Measurements from ENCODE around the gene BIVM.

DNA sequence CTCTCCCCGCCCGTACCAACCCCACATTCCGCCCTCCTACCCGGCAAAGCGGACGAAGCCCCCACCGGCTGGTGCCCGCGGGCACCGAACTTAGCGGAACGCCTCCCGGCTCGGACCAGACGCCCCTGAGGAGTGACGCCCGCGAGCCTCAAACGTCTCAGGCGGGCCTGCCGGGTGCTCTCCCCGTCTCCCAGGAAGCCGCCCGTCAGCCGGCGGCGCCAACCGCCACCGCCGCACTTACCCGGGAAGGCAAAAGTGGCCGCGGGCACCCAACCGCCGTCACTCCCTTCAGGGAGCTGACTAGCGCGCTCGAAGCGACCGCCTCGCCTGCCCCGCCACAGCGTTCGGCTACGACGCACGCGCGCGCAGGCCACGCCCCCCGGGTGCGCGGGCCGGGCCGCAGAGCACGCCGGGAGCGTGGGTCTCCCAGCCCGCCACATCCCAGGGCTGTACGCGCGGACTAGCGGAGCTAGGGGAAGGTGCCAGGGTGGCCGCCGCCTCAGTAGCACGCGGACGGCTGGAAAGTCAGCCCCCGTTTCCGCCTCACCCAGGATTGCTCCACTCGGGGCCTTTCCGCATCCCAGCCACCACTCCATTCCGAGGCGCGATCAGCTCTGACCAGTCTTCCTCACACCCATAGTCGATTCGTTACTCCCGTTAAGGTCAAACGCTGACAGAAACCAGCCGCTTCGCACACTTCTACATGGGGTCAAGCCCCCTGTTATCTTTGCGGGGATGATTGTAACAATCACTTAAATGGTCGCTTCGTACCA lies 25.3 kb upstream of the BIVM start, which contains the start of gene TEX30:
- TF ChIP-seq CTCF (conservative IDR thresholded peaks at IDR 0.05; ENCODE audit: low read depth, low read length) (no peak), SMC3 (IDR thresholded peaks at IDR 0.05; ENCODE audit: low read depth, low read length) (no peak), BHLHE40 (IDR thresholded peaks at IDR 0.05; ENCODE audit: low read depth, low read length) (no peak), FOS (IDR thresholded peaks at IDR 0.05; ENCODE audit: low read depth, low read length) (no peak), RFX5 (IDR thresholded peaks at IDR 0.05; ENCODE audit: low read depth, low read length) (no peak), POLR2A (IDR thresholded peaks at IDR 0.05; ENCODE audit: low read depth, low read length) (peak; percentile 92), NFE2L2 (IDR thresholded peaks at IDR 0.05; ENCODE audit: low read depth, low read length) (no peak), MAZ (IDR thresholded peaks at IDR 0.05; ENCODE audit: borderline replicate concordance, low read depth, low read length) (no peak), USF2 (IDR thresholded peaks at IDR 0.05; ENCODE audit: low read depth, low read length) (peak; percentile 13; the same call in 1 of the 2 replicates), ELK1 (IDR thresholded peaks at IDR 0.05; ENCODE audit: borderline replicate concordance, low read depth, low read length) (no peak)
